PC-3 (cell line): ENCODE results near the gene PKMYT1. TPM values are rescaled to one million over a fixed set of nuclear protein-coding genes. Genes with fewer than 3 reads are reported as not detected.

ENCODE experiments used
- ATAC-seq: fragments of 200-7000 bp; cut with Tn5 transposase; 2 replicates; pipeline ENCODE4 v1.9.1; 2020; ENCODE audit warnings: mild to moderate bottlenecking, moderate library complexity
- BruUV-seq: library from RNA; stranded (reverse); fragments of 400-500 nt; replicated peaks from 2 replicates; lab custom pipeline; 2021; lab: Mats Ljungman, UMichigan
- CTCF ChIA-PET: fragments of 300-600 bp; sonication (Branson Sonifier 250); formaldehyde crosslinking; loops from one replicate; lab custom pipeline; 2022; ENCODE audit warnings: antibody characterized with exemption; lab: Charles Lee
- POLR2A ChIA-PET: fragments of 300-600 bp; sonication (Branson Sonifier 250); formaldehyde crosslinking; loops from one replicate; lab custom pipeline; 2022; ENCODE audit warnings: antibody characterized with exemption; ENCODE audit not compliant: unreplicated experiment; lab: Charles Lee
- DNase-seq: peaks from one replicate; pipeline ENCODE4 v3.0.0-alpha.2; 2015
- H2AFZ ChIP-seq: fragments of 300-600 bp; sonication (generic); 2 replicates; pipeline ENCODE4 v1.6.0; 2016; ENCODE audit warnings: antibody characterized with exemption, low read length
- H3F3A ChIP-seq: fragments of 300-600 bp; sonication (generic); one replicate; pipeline ENCODE4 v1.6.0; 2017; ENCODE audit warnings: antibody characterized with exemption, low read length, control low read depth, mild to moderate bottlenecking; ENCODE audit not compliant: unreplicated experiment
- H3K27ac ChIP-seq: fragments of 300-600 bp; sonication (generic); 2 replicates; pipeline ENCODE4 v1.5.1; 2016; ENCODE audit warnings: mild to moderate bottlenecking, low read length
- H3K27me3 ChIP-seq: fragments of 300-600 bp; sonication (generic); 2 replicates; pipeline ENCODE4 v1.6.1; 2016; ENCODE audit warnings: low read length, mixed read lengths
- H3K36me3 ChIP-seq: fragments of 300-600 bp; sonication (generic); 2 replicates; pipeline ENCODE4 v1.6.1; 2016; ENCODE audit warnings: low read depth, mixed run types, low read length, mixed read lengths
- H3K4me1 ChIP-seq: fragments of 300-600 bp; sonication (generic); 2 replicates; pipeline ENCODE4 v1.5.1; 2016; ENCODE audit warnings: low read length; ENCODE audit not compliant: insufficient read depth
- H3K4me2 ChIP-seq: fragments of 300-600 bp; sonication (generic); 2 replicates; pipeline ENCODE4 v1.6.0; 2016; ENCODE audit warnings: low read length
- H3K4me3 ChIP-seq: fragments of 300-600 bp; sonication (generic); 2 replicates; pipeline ENCODE4 v1.5.1; 2016; ENCODE audit warnings: mild to moderate bottlenecking, low read length, mixed read lengths
- H3K79me2 ChIP-seq: fragments of 300-600 bp; sonication (generic); 2 replicates; pipeline ENCODE4 v1.6.1; 2017; ENCODE audit warnings: low read length, mixed read lengths
- H3K9ac ChIP-seq: fragments of 300-600 bp; sonication (generic); 2 replicates; pipeline ENCODE4 v1.6.0; 2016; ENCODE audit warnings: mild to moderate bottlenecking, low read length
- H3K9me2 ChIP-seq: fragments of 300-600 bp; sonication (generic); replicated peaks from 2 replicates; pipeline ENCODE4 v1.6.1; 2016; ENCODE audit warnings: mixed run types, low read length, mixed read lengths
- H3K9me3 ChIP-seq: fragments of 300-600 bp; sonication (generic); 2 replicates; pipeline ENCODE4 v1.6.1; 2016; ENCODE audit warnings: low read length, mixed read lengths
- H4K20me1 ChIP-seq: fragments of 300-600 bp; sonication (generic); 2 replicates; pipeline ENCODE4 v1.6.1; 2016; ENCODE audit warnings: low read length, mixed read lengths
- CTCF ChIP-seq: fragments of 300-600 bp; sonication (generic); conservative IDR thresholded peaks from 2 replicates; pipeline ENCODE4 v1.5.1; 2017; ENCODE audit warnings: antibody characterized with exemption, low read depth, mild to moderate bottlenecking, low read length
- EZH2 ChIP-seq: fragments of 300-600 bp; sonication (generic); IDR thresholded peaks from one replicate; pipeline ENCODE4 v1.6.1; 2017; ENCODE audit warnings: antibody characterized with exemption, mild to moderate bottlenecking, low read length; ENCODE audit not compliant: unreplicated experiment
- EZH2phosphoT487 ChIP-seq: fragments of 300-600 bp; sonication (generic); IDR thresholded peaks from 2 replicates; pipeline ENCODE4 v1.6.1; 2018; ENCODE audit warnings: mild to moderate bottlenecking, antibody characterized with exemption, low read length, borderline replicate concordance
- intact Hi-C: fragments of 100-400 bp; cut with micrococcal nuclease; formaldehyde crosslinking; loops from 2 replicates; pipeline ENCODE4 v1.9.0; 2023
- total RNA-seq: library from RNA; depleted of rRNA; stranded (reverse); fragments of >200 nt; gene quantifications from 2 replicates; pipeline ENCODE4 v1.2.3, GENCODE V29; 2014

Gene PKMYT1
- total RNA-seq, 1 experiment from 2014 or later, result 51.9 TPM

GRCh38 chr16:3013998-3014690 is 33.9 kb upstream of the PKMYT1 start:
- Histone ChIP-seq H3K9me2 (no peaks in the 10 kb centered on the region), H3K4me3 (no peak overlapping the region), H2AFZ (no peak overlapping the region), H3K36me3 (no peaks in the 10 kb centered on the region), H4K20me1 (no peaks in the 10 kb centered on the region), H3K9ac (no peak overlapping the region), H3K4me2 (no peak overlapping the region), H3K9me3 (no peaks in the 10 kb centered on the region), H3K79me2 (no peaks in the 10 kb centered on the region), H3F3A (no peaks in the 10 kb centered on the region), H3K27ac (no peak overlapping the region), H3K27me3 (no peaks in the 10 kb centered on the region), H3K4me1 (peaks cover 25% of the 10 kb centered on the region)
- no peak for ATAC-seq
- BruUV-seq, result no TSS peak
- no peak for DNase-seq
- POLR2A ChIA-PET, result no interaction called here
- no peak for TF ChIP-seq CTCF
- TF ChIP-seq EZH2, result no peak
- intact Hi-C loops, result no loop called here
- CTCF ChIA-PET, result no interaction called here

- H3K27ac ChIP-seq, result no peak overlapping the region
- ATAC-seq, result peak; percentile 65
- H4K20me1 ChIP-seq, result no peaks in the 10 kb centered on the region
- BruUV-seq, result no TSS peak
- ChIA-PET POLR2A (no interaction called here), CTCF (no interaction called here)
- TF ChIP-seq CTCF (no peak; the same call in 1 of the 2 replicates), EZH2 (no peak), EZH2phosphoT487 (no peak)
- intact Hi-C loops, result no loop called here
- H3K9me2 ChIP-seq, result no peaks in the 10 kb centered on the region
- no peak overlapping the region for H3K9ac ChIP-seq
- H3K4me2 ChIP-seq, result peak overlapping the region; percentile 15; the same call in 1 of the 2 replicates
- H3K9me3 ChIP-seq, result no peaks in the 10 kb centered on the region
- H3K79me2 ChIP-seq, result no peaks in the 10 kb centered on the region
- H3K36me3 ChIP-seq, result no peaks in the 10 kb centered on the region
- H3K4me3 ChIP-seq, result no peak overlapping the region
- H3F3A ChIP-seq, result no peaks in the 10 kb centered on the region
- H3K27me3 ChIP-seq, result no peaks in the 10 kb centered on the region
- peaks cover 31% of the 10 kb centered on the region for H3K4me1 ChIP-seq
- DNase-seq, result peak; percentile 40
- H2AFZ ChIP-seq, result no peak overlapping the region
Observed at GRCh38 chr16:3013491-3013951, 33.3 kb upstream of the PKMYT1 start.

GRCh38 chr16:3012828-3013420 is 32.7 kb upstream of the PKMYT1 start, which contains the start of gene CLDN9:
Gene CLDN9, plus strand, starts transcription at chr16:3012923. Its CDS starts 440 bp downstream, at chr16:3013363.
- Histone ChIP-seq H3F3A (no peaks in the 10 kb centered on the region), H3K9me3 (no peaks in the 10 kb centered on the region), H3K79me2 (no peaks in the 10 kb centered on the region), H3K4me3 (no peak within 1 kb of the TSS), H3K27ac (no peak within 1 kb of the TSS), H3K36me3 (no peaks in the 10 kb centered on the region), H2AFZ (no peak within 1 kb of the TSS), H3K9ac (no peak within 1 kb of the TSS), H3K9me2 (no peaks in the 10 kb centered on the region), H3K4me2 (peak within 1 kb of the TSS; percentile 15; the same call in 1 of the 2 replicates), H4K20me1 (no peaks in the 10 kb centered on the region), H3K4me1 (peaks cover 37% of the 10 kb centered on the region), H3K27me3 (no peaks in the 10 kb centered on the region)
- CTCF ChIA-PET, result no interaction called here
- ATAC-seq, result peak; percentile 55
- no peak for TF ChIP-seq CTCF
- TF ChIP-seq EZH2phosphoT487, result no peak
- no peak for TF ChIP-seq EZH2
- intact Hi-C loops, result no loop called here
- POLR2A ChIA-PET, result no interaction called here
- peak; percentile 58 for DNase-seq
- BruUV-seq, result no TSS peak
